HepG2 (cell line): ENCODE data around the gene ZFHX3. TPM values are rescaled to one million over a fixed set of nuclear protein-coding genes. Genes with fewer than 3 reads are reported as not detected.

Experiments
- AGO2 ChIP-seq: fragments of 200-400 bp; formaldehyde crosslinking; optimal IDR thresholded peaks from 2 replicates; pipeline ENCODE3; 2017; ENCODE audit warnings: mild to moderate bottlenecking, low read depth, low read length, moderate library complexity
- ARID2 ChIP-seq: sonication (generic); formaldehyde crosslinking; IDR thresholded peaks from 2 replicates; pipeline ENCODE4 v1.8.1; 2022; ENCODE audit warnings: mild to moderate bottlenecking, missing genetic modification reagents, borderline replicate concordance
- CHD4 ChIP-seq: fragments of 200-600 bp; sonication (generic); IDR thresholded peaks from 2 replicates; pipeline ENCODE4 v1.7.0; 2017; ENCODE audit warnings: mild to moderate bottlenecking, low read length, borderline replicate concordance
- CREBL2 ChIP-seq: sonication (generic); formaldehyde crosslinking; IDR thresholded peaks from 2 replicates; pipeline ENCODE4 v1.8.1; 2023; ENCODE audit warnings: missing genetic modification reagents, mild to moderate bottlenecking, borderline replicate concordance
- EED ChIP-seq: sonication (generic); formaldehyde crosslinking; IDR thresholded peaks from 2 replicates; pipeline ENCODE4 v1.5.0; 2020; ENCODE audit warnings: mild to moderate bottlenecking, missing genetic modification reagents
- ELF4 ChIP-seq: sonication (generic); formaldehyde crosslinking; IDR thresholded peaks from 2 replicates; pipeline ENCODE4 v1.5.0; 2020; ENCODE audit warnings: missing genetic modification reagents, mild to moderate bottlenecking, moderate library complexity, borderline replicate concordance
- FOXP1 ChIP-seq, 2 experiments: fragments of 450-650 bp in 1 of 2; IDR thresholded peaks; 2 replicates each; pipeline ENCODE4 v1.6.1; 2017 to 2018; ENCODE audit warnings: antibody characterized with exemption in 1 of 2
- GATAD2A ChIP-seq: IDR thresholded peaks from 2 replicates; pipeline ENCODE4 v1.6.1; 2016
- IRF2 ChIP-seq: IDR thresholded peaks from 2 replicates; pipeline ENCODE4 v1.6.1; 2018; ENCODE audit warnings: missing genetic modification reagents, missing compliant biosample characterization
- MEIS2 ChIP-seq: sonication (generic); formaldehyde crosslinking; IDR thresholded peaks from 2 replicates; pipeline ENCODE4 v1.9.0; 2021; ENCODE audit warnings: mild to moderate bottlenecking, missing genetic modification reagents
- MYPOP ChIP-seq: sonication (generic); formaldehyde crosslinking; IDR thresholded peaks from 2 replicates; pipeline ENCODE4 v1.8.1; 2023; ENCODE audit warnings: mild to moderate bottlenecking, moderate library complexity, missing genetic modification reagents
- NFYC ChIP-seq: IDR thresholded peaks from 2 replicates; pipeline ENCODE4 v1.6.1; 2016; ENCODE audit warnings: missing genetic modification reagents, missing compliant biosample characterization
- POGK ChIP-seq: sonication (generic); formaldehyde crosslinking; conservative IDR thresholded peaks from 2 replicates; pipeline ENCODE4 v1.8.0; 2022; ENCODE audit warnings: mild to moderate bottlenecking, moderate library complexity, missing genetic modification reagents
- RFXAP ChIP-seq: sonication (generic); formaldehyde crosslinking; IDR thresholded peaks from 2 replicates; pipeline ENCODE4 v1.4.0; 2020; ENCODE audit warnings: missing genetic modification reagents, borderline replicate concordance
- SALL1 ChIP-seq: sonication (generic); formaldehyde crosslinking; IDR thresholded peaks from 2 replicates; pipeline ENCODE4 v1.8.0; 2022; ENCODE audit warnings: mild to moderate bottlenecking, missing genetic modification reagents
- SOX5 ChIP-seq: IDR thresholded peaks from 2 replicates; pipeline ENCODE4 v1.6.1; 2016; ENCODE audit warnings: borderline replicate concordance
- ZNF292 ChIP-seq: sonication (generic); formaldehyde crosslinking; IDR thresholded peaks from 2 replicates; pipeline ENCODE4 v1.8.1; 2022; ENCODE audit warnings: mild to moderate bottlenecking, low read depth, missing genetic modification reagents, borderline replicate concordance
- ZNF296 ChIP-seq: sonication (generic); formaldehyde crosslinking; conservative IDR thresholded peaks from 2 replicates; pipeline ENCODE4 v1.5.0; 2020; ENCODE audit warnings: mild to moderate bottlenecking, missing genetic modification reagents
- ZNF317 ChIP-seq: sonication (generic); formaldehyde crosslinking; IDR thresholded peaks from 2 replicates; pipeline ENCODE4 v1.5.0; 2020; ENCODE audit warnings: mild to moderate bottlenecking, missing genetic modification reagents
- ZNF547 ChIP-seq: sonication (generic); formaldehyde crosslinking; IDR thresholded peaks from 2 replicates; pipeline ENCODE4 v1.5.1; 2020; ENCODE audit warnings: mild to moderate bottlenecking, missing genetic modification reagents
- ZNF549 ChIP-seq: sonication (generic); formaldehyde crosslinking; IDR thresholded peaks from 2 replicates; pipeline ENCODE4 v1.5.0; 2020; ENCODE audit warnings: missing genetic modification reagents
- ZNF562 ChIP-seq: sonication (generic); formaldehyde crosslinking; IDR thresholded peaks from 2 replicates; pipeline ENCODE4 v1.8.0; 2022; ENCODE audit warnings: missing genetic modification reagents, borderline replicate concordance
- ZNF607 ChIP-seq: sonication (generic); formaldehyde crosslinking; IDR thresholded peaks from 2 replicates; pipeline ENCODE4 v1.5.1; 2020; ENCODE audit warnings: missing genetic modification reagents, mild to moderate bottlenecking, borderline replicate concordance
- polyA plus RNA-seq, 8 experiments: library from polyadenylated mRNA; depleted of rRNA in 3 of 8; stranded (reverse) in 7 of 8; unstranded in 1 of 8; fragments of >200 nt; fragmentation: Illumina TruSeq in 4 of 8; extraction: Trizol in 4 of 8; gene quantifications; 2 replicates each; pipeline versions ENCODE4 v1.2.1 to v1.2.3, GENCODE V29; 2011 to 2016; ENCODE audit warnings: low read depth in 4 of 8, missing spikeins in 1 of 8, mixed read lengths in 1 of 8; ENCODE audit not compliant: insufficient read depth in 1 of 8
- total RNA-seq, 5 experiments: library from RNA; depleted of rRNA; stranded (reverse); fragments of >200 nt; fragmentation: Illumina TruSeq; extraction: Trizol; gene quantifications; 2 replicates each; pipeline ENCODE4 v1.2.3, GENCODE V29; 2016; ENCODE audit warnings: low read depth in 1 of 5

ZFHX3 gene
- total and polyA plus RNA-seq, 2 of the 13 experiments (the other 11 are each of a cell fraction or from before 2014, with no cell fraction given) = 5.0 to 6.0 TPM

GRCh38 chr16:72924927-72925630 is 122.8 kb downstream of the ZFHX3 start (continued):
- TF ChIP-seq EED (CRISPR knock-in tag) (0 out of 2 replicates have a peak, but pooled peaks have one; percentile 53), POGK (CRISPR knock-in tag) (peak; percentile 94), ARID2 (no peak), MYPOP (peak; percentile 88; the same call in 1 of the 2 replicates), AGO2 (no peak), ZNF317 (CRISPR knock-in tag) (peak; percentile 75), CREBL2 (CRISPR knock-in tag) (no peak), SOX5 (CRISPR knock-in tag) (peak; percentile 89; the same call in 1 of the 2 replicates), ZNF607 (CRISPR knock-in tag) (peak; percentile 40; the same call in 1 of the 2 replicates), ZNF547 (CRISPR knock-in tag) (no peak), MEIS2 (CRISPR knock-in tag) (peak; percentile 80; the same call in 1 of the 2 replicates), ELF4 (peak; percentile 82; the same call in 1 of the 2 replicates), SALL1 (CRISPR knock-in tag) (peak; percentile 95), ZNF562 (CRISPR knock-in tag) (no peak), NFYC (peak; percentile 35; the same call in 1 of the 2 replicates), RFXAP (CRISPR knock-in tag) (peak; percentile 92), CHD4 (peak; percentile 92; the same call in 1 of the 2 replicates), ZNF292 (CRISPR knock-in tag) (peak; percentile 89), GATAD2A (CRISPR knock-in tag) (peak; percentile 96), FOXP1 (IDR thresholded peaks at IDR 0.05) (no peak), FOXP1 (CRISPR knock-in tag; IDR thresholded peaks at IDR 0.05) (peak; percentile 64), IRF2 (peak; percentile 78; the same call in 1 of the 2 replicates), ZNF549 (CRISPR knock-in tag) (no peak), ZNF296 (CRISPR knock-in tag) (no peak)
